ENCODE data around the gene DLX5. TPM values are rescaled to one million over a fixed set of nuclear protein-coding genes. Genes with fewer than 3 reads are reported as not detected.

DLX5 gene
- total and polyA plus RNA-seq, 8 donors: 0.09 TPM; not detected in 7

- H3K27ac ChIP-seq: no peak within 1 kb of the TSS
- no peaks in the 10 kb centered on the region for H3K36me3 ChIP-seq
- intact Hi-C loops (cut with DNase I): no loop called here
- H3K9me3 ChIP-seq: no peaks in the 10 kb centered on the region
- ATAC-seq (peak in 3 of 4 donors; percentile 40 to 52 (median 46)), DNase-seq (no peak), FAIRE-seq (no peak)
- peak within 1 kb of the TSS in 3 of 4 donors; percentile 14 to 42 (median 26) for H3K4me3 ChIP-seq
- WGBS, 2 donors: 5 to 6% methylated on average over 44 of the region's 44 CpGs
- no peak for TF ChIP-seq CTCF (IDR thresholded peaks at IDR 0.05)
- peaks cover 3 to 88% (median 21%) of the 10 kb centered on the region in 4 donors for H3K27me3 ChIP-seq
- peaks cover 0 to 4% (median 0%) of the 10 kb centered on the region in 3 donors for H3K4me1 ChIP-seq
Measured at GRCh38 chr7:97005183-97006054, 19.2 kb downstream of the DLX5 start, which contains the start of gene DLX6. Gene DLX6 (plus strand): TSS chr7:97005553. CDS start chr7:97005978, 425 bp downstream.

GRCh38 chr7:97004247-97005182 lies 20.1 kb downstream of the DLX5 start:
- H3K36me3 ChIP-seq: no peaks in the 10 kb centered on the region
- H3K4me1 ChIP-seq: peaks cover 0 to 4% (median 0%) of the 10 kb centered on the region in 3 donors
- no peak for ATAC-seq
- H3K9me3 ChIP-seq: no peaks in the 10 kb centered on the region
- peaks cover 2 to 90% (median 25%) of the 10 kb centered on the region in 4 donors for H3K27me3 ChIP-seq
- intact Hi-C loops (cut with DNase I): no loop called here
- no peak for DNase-seq
- 9 to 10% methylated on average over 20 of the region's 20 CpGs for WGBS, 2 donors
- no peak for FAIRE-seq
- no peak overlapping the region for H3K27ac ChIP-seq
- no peak for TF ChIP-seq CTCF (IDR thresholded peaks at IDR 0.05)
- H3K4me3 ChIP-seq: peak overlapping the region in 1 of 4 donors; percentile 42

GRCh38 chr7:97003262-97004246 lies 21.1 kb downstream of the DLX5 start:
- TF ChIP-seq CTCF (IDR thresholded peaks at IDR 0.05): no peak
- intact Hi-C loops (cut with DNase I): no loop called here
- H3K4me1 ChIP-seq: peaks cover 0 to 4% (median 0%) of the 10 kb centered on the region in 3 donors
- H3K27ac ChIP-seq: no peak overlapping the region
- H3K36me3 ChIP-seq: no peaks in the 10 kb centered on the region
- H3K4me3 ChIP-seq: no peak overlapping the region
- DNase-seq (no peak), ATAC-seq (no peak), FAIRE-seq (no peak)
- WGBS, 2 donors: 8 to 9% methylated on average over 49 of the region's 49 CpGs
- peaks cover 5 to 90% (median 25%) of the 10 kb centered on the region in 4 donors for H3K27me3 ChIP-seq
- no peaks in the 10 kb centered on the region for H3K9me3 ChIP-seq

GRCh38 chr7:97002555-97003261 lies 21.9 kb downstream of the DLX5 start:
- DNase-seq: no peak
- no peak for ATAC-seq
- no peak for FAIRE-seq
- 10 to 16% methylated on average over 22 of the region's 22 CpGs for WGBS, 2 donors
- intact Hi-C loops (cut with DNase I): no loop called here
- peaks cover 0 to 4% (median 0%) of the 10 kb centered on the region in 3 donors for H3K4me1 ChIP-seq
- H3K9me3 ChIP-seq: no peaks in the 10 kb centered on the region
- TF ChIP-seq CTCF (IDR thresholded peaks at IDR 0.05): no peak
- no peak overlapping the region for H3K27ac ChIP-seq
- H3K27me3 ChIP-seq: peaks cover 5 to 90% (median 29%) of the 10 kb centered on the region in 4 donors
- H3K4me3 ChIP-seq: no peak overlapping the region
- H3K36me3 ChIP-seq: no peaks in the 10 kb centered on the region
